ENCODE data around the gene USP53. TPM values are rescaled to one million over a fixed set of nuclear protein-coding genes. Genes with fewer than 3 reads are reported as not detected.

USP53 gene
- total and polyA plus RNA-seq, 2 of the 13 experiments (the other 11 are each of a cell fraction or from before 2014, with no cell fraction given): 5.3 to 8.1 TPM

DNA sequence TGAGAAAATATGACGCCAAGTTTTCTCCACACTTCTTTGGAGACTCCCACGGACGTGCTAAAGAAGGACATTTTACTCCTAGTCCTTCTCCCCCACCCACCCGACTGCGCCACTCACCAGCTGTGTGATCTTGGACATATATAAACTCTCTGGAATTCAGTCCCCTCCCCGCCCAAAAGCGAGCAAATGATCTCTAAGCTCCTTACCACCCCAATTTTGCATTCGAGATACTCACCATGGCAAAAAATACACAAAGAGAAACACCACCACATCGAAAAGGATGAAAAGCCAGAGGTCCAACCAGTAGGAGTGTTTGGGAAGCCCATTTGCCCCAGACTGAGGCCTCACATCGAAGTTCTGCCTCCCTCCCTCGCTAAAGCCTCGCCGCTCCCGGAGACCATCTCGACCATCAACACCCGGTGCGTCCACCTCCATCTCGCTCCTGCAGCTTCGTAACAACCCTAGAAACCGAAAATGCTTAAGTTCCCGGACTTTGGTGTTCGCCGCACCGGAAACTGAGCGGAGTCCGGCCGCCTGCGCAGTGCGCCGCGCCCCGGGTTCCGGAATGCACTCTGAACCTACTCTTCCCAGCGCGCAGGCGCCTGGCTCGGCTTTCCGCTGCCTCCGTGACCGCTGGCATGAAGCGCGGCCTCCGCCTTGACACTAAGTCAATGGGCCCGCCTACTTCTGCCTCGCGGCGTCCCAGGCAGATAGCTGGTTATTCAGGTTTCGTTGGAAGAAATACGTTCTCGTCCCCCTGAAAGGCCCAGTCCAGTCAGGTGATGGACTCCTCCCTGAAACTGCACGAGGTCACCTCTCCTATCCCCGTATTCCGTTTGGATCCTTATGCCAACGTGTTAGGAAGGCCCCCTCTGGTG lies 87.8 kb downstream of the USP53 start (continued):
- TF ChIP-seq ZNF572 (CRISPR knock-in tag; IDR thresholded peaks at IDR 0.05) (no peak), CC2D1A (CRISPR knock-in tag; IDR thresholded peaks at IDR 0.05) (peak; percentile 66; the same call in 1 of the 2 replicates), PPARG (CRISPR knock-in tag; conservative IDR thresholded peaks at IDR 0.05) (peak; percentile 76), DR1 (CRISPR knock-in tag; IDR thresholded peaks at IDR 0.05) (peak; percentile 70), MIER2 (CRISPR knock-in tag; IDR thresholded peaks at IDR 0.05) (no peak), ZNF782 (CRISPR knock-in tag; IDR thresholded peaks at IDR 0.05; ENCODE audit: borderline replicate concordance) (peak; percentile 89; the same call in 1 of the 2 replicates), SMARCC2 (IDR thresholded peaks at IDR 0.05) (no peak), ARHGAP35 (CRISPR knock-in tag; IDR thresholded peaks at IDR 0.05; ENCODE audit: borderline replicate concordance) (no peak; the same call in 1 of the 2 replicates), ZNF83 (CRISPR knock-in tag; IDR thresholded peaks at IDR 0.05; ENCODE audit: borderline replicate concordance) (no peak), JUNB (CRISPR knock-in tag; IDR thresholded peaks at IDR 0.05; ENCODE audit: borderline replicate concordance) (0 out of 2 replicates have a peak, but pooled peaks have one; percentile 43), ZNF598 (CRISPR knock-in tag; IDR thresholded peaks at IDR 0.05; ENCODE audit: borderline replicate concordance) (peak; percentile 83; the same call in 1 of the 2 replicates), SP2 (CRISPR knock-in tag; IDR thresholded peaks at IDR 0.05) (no peak), ZNF253 (CRISPR knock-in tag; IDR thresholded peaks at IDR 0.05; ENCODE audit: borderline replicate concordance) (0 out of 2 replicates have a peak, but pooled peaks have one; percentile 68), KAT8 (CRISPR knock-in tag; IDR thresholded peaks at IDR 0.05) (peak; percentile 94), MATR3 (CRISPR knock-in tag; IDR thresholded peaks at IDR 0.05) (no peak), ZNF570 (CRISPR knock-in tag; IDR thresholded peaks at IDR 0.05; ENCODE audit: borderline replicate concordance) (no peak), TGIF2 (CRISPR knock-in tag; IDR thresholded peaks at IDR 0.05) (peak; percentile 59), ZNF672 (CRISPR knock-in tag; IDR thresholded peaks at IDR 0.05) (no peak), ETV5 (CRISPR knock-in tag; IDR thresholded peaks at IDR 0.05; ENCODE audit: borderline replicate concordance) (peak; percentile 93), KMT2B (CRISPR knock-in tag; IDR thresholded peaks at IDR 0.05) (peak; percentile 90), ZKSCAN1 (IDR thresholded peaks at IDR 0.05; ENCODE audit: low read length) (0 out of 2 replicates have a peak, but pooled peaks have one; percentile 24), ZFP1 (CRISPR knock-in tag; IDR thresholded peaks at IDR 0.05) (0 out of 2 replicates have a peak, but pooled peaks have one; percentile 72), ZNF674 (CRISPR knock-in tag; IDR thresholded peaks at IDR 0.05; ENCODE audit: low read depth) (no peak), GATAD2A (CRISPR knock-in tag; IDR thresholded peaks at IDR 0.05) (peak; percentile 58), ARNT (IDR thresholded peaks at IDR 0.05) (no peak)
- TF ChIP-seq, protein P1, sequence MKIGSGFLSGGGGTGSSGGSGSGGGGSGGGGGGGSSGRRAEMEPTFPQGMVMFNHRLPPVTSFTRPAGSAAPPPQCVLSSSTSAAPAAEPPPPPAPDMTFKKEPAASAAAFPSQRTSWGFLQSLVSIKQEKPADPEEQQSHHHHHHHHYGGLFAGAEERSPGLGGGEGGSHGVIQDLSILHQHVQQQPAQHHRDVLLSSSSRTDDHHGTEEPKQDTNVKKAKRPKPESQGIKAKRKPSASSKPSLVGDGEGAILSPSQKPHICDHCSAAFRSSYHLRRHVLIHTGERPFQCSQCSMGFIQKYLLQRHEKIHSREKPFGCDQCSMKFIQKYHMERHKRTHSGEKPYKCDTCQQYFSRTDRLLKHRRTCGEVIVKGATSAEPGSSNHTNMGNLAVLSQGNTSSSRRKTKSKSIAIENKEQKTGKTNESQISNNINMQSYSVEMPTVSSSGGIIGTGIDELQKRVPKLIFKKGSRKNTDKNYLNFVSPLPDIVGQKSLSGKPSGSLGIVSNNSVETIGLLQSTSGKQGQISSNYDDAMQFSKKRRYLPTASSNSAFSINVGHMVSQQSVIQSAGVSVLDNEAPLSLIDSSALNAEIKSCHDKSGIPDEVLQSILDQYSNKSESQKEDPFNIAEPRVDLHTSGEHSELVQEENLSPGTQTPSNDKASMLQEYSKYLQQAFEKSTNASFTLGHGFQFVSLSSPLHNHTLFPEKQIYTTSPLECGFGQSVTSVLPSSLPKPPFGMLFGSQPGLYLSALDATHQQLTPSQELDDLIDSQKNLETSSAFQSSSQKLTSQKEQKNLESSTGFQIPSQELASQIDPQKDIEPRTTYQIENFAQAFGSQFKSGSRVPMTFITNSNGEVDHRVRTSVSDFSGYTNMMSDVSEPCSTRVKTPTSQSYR (CRISPR knock-in tag; IDR thresholded peaks at IDR 0.05; ENCODE audit: borderline replicate concordance): no peak; the same call in 1 of the 2 replicates
- TF ChIP-seq, protein P2, sequence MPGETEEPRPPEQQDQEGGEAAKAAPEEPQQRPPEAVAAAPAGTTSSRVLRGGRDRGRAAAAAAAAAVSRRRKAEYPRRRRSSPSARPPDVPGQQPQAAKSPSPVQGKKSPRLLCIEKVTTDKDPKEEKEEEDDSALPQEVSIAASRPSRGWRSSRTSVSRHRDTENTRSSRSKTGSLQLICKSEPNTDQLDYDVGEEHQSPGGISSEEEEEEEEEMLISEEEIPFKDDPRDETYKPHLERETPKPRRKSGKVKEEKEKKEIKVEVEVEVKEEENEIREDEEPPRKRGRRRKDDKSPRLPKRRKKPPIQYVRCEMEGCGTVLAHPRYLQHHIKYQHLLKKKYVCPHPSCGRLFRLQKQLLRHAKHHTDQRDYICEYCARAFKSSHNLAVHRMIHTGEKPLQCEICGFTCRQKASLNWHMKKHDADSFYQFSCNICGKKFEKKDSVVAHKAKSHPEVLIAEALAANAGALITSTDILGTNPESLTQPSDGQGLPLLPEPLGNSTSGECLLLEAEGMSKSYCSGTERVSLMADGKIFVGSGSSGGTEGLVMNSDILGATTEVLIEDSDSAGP (CRISPR knock-in tag; IDR thresholded peaks at IDR 0.05; ENCODE audit: borderline replicate concordance): peak; percentile 90
